ENCODE results near the gene HCFC1R1.

Gene HCFC1R1

DNA sequence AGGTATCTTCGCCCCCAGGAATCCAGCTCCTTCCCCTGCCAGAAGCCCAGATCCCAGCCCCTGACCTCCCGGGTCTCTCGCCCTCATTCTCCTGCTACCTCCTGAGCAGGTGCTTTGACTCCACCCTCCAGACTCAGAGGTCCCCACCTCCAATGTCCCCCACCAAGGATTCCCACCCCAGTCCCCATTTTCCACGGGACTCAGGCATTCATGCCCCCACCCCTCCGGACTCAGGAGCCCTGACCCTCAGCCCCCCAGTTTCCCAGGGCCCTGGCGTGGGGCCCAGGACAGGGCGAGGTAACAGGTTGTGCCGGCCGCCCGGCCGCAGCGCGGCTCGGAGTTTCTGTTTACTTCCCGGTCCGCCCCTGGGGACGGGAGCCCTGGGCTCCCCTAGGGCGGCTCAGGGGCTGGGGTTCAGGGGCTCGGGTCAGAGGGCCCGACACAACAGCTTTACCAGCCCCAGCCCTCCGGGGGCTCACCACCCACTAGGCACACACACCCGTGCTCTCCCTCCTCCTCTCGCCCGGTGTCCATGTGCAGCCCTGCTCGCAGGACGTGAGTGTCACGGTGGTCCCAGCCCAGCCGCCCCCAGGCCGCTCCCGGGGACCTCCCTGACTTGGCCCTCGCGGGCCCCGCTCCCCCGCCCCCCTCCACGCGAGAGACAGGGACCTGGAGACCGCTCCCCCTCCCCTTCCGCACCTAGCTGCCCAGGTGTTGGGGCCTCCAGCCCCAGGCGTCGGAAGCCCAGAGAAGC lies 12.4 kb upstream of the HCFC1R1 start:
- no peak for DNase-seq (ENCODE audit: low spot score)

DNA sequence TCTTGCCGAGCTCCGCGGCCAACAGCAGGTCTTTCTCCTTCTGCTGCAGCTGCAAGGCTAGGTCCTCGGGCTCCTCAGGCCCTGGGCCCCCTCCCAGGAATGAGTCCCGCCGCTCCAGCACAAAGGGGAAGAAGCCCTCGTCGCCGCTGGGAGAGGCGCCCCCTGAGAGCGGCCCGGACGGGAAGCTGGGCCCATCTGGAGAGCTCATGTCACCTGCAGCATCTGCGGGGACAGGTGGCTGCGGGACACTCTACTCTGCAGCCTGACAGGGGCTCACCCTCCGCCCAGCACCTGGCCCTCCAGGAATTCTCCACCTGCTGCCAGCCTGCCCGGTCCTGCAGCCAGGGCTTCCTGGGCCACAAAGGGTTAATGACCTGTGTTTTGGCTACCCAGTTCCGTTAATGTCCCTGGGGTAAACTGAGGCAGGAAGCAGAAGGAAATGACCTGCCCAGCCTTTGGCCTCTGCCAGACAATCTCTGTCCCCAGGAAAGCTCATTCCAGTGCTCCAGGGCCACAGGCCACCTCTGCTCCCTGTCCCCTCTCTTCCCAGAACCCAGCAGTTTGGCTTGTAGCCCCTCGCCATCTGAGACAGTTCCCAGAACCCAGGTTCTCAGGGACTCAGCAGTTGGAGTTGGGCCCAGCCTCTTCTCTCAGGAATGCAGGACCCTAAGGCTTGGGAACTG lies 11.7 kb upstream of the HCFC1R1 start:
- no peak for DNase-seq (ENCODE audit: low spot score)

GRCh38 chr16:3032624-3033023 lies 8.9 kb upstream of the HCFC1R1 start:
- DNase-seq (ENCODE audit: low spot score) = no peak

DNA sequence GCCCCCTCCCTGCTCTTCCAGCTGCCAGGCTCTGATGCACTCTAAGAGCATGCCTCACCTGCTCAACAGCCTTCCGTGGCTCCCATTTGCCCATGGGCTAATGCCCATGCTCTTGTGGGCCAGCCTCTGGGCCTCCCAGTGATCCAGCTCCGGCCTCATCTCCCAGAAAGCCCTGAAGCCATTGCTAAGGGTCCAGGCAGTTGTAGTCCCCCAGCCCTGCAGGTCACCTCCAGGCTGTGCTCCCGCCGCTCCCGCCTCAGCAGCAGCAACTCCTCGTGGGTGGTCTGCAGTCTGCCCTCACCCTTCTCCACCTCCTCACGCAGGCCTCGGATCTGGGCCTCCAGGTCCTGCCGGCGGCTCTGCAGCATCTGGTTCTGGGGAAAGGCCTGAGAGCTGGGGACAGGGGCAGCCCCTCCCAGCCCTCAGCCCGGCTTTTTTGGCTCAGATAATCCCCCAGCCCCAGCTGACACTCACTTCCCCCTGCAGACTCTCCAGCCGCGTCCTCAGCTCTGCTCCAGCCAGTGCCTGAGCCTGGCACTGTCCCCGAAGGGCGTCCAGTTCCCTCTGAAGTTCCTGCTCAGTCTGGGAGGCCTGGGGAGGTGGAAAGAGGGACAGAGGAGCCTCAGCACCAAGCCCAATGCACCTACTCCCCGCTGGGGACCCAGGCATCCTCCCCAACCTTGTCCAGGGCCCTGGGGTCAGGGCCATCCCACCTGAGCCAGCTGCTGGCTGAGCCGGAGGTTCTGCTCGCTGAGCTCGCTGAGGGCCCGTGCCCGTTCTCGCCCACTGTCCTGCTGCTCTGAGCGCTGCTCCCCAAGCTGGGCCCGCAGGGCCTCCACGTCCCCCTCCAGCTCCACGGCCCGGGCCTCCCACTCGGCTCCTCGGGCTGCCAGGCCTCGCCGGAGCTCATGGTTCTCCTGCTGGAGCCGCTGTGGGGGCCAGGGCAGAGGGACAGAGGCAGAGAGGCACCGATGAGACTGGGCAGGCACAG lies 6.8 kb upstream of the HCFC1R1 start:
- DNase-seq (ENCODE audit: low spot score) = no peak

GRCh38 chr16:3029491-3030221 lies 5.9 kb upstream of the HCFC1R1 start:
- DNase-seq (ENCODE audit: low spot score) = no peak

DNA sequence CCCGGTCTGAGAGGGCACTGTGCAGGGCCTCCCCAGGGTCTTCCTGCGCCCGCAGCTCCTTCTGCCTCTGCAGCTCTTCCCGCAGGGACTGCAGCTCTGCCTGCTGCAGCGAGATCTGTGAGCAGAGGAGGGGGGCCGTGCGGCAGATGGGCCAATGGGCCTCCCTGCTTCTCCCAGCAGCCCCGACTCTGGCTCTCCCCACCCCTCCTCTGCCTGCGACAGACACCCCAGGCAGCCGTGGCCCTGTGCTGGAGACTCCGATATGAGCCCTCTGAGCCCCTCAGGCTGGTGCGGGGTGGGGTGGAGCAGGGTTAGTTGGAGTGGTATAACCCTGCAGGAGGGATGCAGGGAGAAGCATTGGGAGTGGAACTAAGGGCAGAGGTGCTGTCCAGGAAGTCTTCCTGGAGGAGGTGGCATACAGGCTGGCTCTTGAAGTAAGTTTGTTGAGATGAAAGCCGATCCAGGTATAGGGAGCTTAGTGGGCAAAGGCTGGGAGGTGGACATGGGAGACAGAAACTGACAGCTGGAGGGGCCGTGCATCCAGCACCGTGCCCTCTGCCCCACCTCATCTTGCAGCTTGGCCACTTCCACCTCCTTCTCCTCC lies 5.1 kb upstream of the HCFC1R1 start:
- DNase-seq (ENCODE audit: low spot score) = no peak

GRCh38 chr16:3027983-3028715 lies 4.4 kb upstream of the HCFC1R1 start:
- DNase-seq (ENCODE audit: low spot score) = peak; percentile 43

- DNase-seq (ENCODE audit: low spot score) = no peak
Observed at GRCh38 chr16:3027489-3027795, 3.7 kb upstream of the HCFC1R1 start.

DNA sequence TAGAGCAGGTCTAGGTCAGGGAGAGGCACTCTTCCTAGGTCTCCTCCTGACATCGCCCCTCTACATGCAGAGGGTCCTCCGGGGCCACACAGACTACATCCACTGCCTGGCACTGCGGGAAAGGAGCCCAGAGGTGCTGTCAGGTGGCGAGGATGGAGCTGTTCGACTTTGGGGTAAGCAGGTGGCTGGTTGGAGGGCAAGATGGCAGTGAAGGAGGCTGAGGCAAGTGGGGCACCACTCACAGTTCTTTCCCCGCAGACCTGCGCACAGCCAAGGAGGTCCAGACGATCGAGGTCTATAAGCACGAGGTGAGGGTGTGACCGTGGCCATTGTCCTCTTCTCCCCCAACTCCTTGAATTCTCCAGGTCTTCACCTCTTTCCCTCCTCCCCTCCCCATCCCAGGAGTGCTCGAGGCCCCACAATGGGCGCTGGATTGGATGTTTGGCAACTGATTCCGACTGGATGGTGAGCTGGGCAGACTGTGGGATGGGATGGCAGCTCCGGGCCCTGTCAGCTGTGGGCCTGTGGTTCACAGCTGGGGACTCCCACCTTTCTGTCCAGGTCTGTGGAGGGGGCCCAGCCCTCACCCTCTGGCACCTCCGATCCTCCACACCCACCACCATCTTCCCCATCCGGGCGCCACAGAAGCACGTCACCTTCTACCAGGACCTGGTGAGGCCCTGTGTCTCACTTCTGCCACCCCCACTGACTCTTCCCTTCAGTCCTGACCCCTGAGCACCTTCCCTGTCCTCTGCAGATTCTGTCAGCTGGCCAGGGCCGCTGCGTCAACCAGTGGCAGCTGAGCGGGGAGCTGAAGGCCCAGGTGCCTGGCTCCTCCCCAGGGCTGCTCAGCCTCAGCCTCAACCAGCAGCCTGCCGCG lies 3.1 kb upstream of the HCFC1R1 start:
- DNase-seq (ENCODE audit: low spot score) = no peak

- DNase-seq (ENCODE audit: low spot score) = no peak
Observed at GRCh38 chr16:3026003-3026378, 2.2 kb upstream of the HCFC1R1 start.

DNA sequence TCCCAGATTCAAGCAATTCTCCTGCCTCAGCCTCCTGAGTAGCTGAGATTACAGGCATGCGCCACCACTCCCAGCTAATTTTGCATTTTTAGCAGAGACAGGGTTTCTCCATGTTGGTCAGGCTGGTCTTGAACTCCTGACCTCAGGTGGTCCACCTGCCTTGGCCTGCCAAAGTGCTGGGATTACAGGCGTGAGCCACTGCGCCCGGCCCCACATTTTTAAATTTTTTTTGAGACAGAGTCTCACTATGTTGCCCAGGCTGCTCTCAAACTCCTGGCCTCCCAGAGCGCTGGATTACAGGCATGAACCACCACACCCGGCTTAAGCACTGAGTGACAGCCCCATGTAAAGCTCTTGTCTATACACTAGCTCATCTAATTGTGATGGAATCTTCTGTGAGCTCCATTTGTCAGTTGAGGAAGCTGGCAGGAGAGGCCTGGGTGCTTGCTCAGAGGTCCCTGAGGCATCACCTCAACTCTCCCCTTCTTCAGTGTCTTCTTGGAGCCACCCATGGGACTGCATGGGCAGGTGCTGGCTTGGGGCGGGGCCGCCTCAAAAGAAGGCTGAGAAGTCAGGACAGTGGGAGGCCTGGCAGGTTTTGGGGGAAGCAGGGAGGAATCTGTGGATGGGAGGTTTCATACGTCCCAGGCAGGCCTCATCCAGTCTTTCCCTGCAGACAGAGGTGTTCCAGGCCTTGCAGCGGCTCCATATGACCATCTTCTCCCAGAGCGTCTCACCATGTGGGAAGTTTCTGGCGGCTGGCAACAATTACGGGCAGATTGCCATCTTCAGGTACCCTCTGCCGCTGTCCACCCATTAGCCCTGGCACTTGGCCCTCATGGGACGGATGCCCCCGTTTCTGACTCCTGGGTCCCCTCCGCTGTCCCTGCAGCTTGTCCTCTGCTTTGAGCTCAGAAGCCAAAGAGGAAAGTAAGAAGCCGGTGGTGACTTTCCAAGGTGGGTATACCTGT lies 1.6 kb upstream of the HCFC1R1 start:
- no peak for DNase-seq (ENCODE audit: low spot score)

- DNase-seq (ENCODE audit: low spot score) = peak; percentile 40
Observed at GRCh38 chr16:3023415-3023668, 400 bp downstream of the HCFC1R1 start.

GRCh38 chr16:3022684-3023414 lies 893 bp downstream of the HCFC1R1 start:
- DNase-seq (ENCODE audit: low spot score) = no peak

DNA sequence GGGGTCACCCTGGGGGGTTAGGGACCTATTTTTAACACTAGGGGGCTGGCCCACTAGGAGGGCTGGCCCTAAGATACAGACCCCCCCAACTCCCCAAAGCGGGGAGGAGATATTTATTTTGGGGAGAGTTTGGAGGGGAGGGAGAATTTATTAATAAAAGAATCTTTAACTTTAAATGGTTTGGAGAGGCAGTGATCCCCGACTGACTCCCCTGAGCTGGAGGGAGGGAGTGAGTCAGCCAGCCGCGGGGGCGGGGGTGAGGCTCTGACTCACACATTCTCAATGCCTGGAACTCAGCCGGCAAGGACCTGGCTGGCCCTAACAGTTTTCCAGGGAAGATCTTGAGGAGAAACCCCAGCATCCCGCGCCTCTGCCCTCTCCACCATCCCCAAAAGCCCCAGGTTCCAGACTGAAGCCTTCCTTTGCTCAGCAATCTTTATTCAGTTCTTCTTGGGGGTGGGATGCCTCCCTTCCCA lies 1.5 kb downstream of the HCFC1R1 start:
- DNase-seq (ENCODE audit: low spot score) = peak; percentile 64

DNA sequence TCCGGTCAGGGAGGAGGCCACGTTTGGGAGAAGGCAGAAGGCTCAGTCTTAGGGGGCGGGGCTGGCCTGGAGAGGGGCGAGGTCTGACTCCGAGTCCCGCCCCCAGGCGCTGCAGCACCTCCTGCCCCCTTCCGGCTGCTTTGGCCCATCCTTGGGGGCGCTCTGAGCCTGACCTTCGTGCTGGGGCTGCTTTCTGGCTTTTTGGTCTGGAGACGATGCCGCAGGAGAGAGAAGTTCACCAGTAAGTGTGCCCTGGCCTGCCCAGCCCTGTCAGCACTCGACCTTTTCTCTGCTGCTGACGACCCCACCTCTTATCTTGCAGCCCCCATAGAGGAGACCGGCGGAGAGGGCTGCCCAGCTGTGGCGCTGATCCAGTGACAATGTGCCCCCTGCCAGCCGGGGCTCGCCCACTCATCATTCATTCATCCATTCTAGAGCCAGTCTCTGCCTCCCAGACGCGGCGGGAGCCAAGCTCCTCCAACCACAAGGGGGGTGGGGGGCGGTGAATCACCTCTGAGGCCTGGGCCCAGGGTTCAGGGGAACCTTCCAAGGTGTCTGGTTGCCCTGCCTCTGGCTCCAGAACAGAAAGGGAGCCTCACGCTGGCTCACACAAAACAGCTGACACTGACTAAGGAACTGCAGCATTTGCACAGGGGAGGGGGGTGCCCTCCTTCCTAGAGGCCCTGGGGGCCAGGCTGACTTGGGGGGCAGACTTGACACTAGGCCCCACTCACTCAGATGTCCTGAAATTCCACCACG lies 2.1 kb downstream of the HCFC1R1 start:
- peak; percentile 31 for DNase-seq (ENCODE audit: low spot score)

DNA sequence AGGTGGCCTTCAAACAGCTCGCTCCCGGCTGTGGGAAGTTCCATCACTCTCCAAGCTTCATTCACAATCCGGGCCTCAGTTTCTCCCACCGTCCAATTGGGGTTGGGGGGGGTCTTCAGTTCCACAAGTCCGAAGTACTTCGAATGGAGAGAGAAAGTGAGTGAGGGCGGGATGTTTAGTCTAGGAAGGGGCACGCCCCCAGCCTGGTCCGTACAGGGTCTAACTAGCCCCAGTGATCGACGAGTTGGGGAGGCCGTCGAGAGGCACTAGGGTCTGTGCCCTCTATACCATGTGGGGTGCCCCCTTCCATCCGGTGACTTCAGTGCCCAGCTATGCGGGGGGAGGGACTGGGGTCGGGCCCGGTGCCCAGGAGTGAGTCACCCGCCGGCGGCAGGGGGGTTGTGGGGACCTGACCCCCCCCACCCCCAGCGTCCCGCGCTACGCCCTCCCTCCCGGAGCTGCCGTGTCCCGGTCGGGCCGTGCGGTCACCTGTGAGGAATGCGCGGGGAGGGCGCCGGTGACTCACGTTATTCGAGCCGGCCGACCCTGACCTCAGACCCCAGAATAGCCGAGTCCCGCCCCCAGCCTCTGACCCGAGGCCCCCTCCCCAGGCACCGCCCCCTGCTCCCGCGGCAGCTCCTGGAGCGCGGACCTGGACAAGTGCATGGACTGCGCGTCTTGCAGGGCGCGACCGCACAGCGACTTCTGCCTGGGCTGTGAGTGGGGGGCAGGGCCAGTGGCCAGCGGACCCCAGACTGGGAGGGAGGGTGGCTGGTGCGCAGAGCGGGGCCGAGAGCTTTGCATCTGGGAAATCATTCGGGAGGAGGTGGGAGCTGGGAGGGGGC lies 2.9 kb downstream of the HCFC1R1 start:
- DNase-seq (ENCODE audit: low spot score) = no peak

DNA sequence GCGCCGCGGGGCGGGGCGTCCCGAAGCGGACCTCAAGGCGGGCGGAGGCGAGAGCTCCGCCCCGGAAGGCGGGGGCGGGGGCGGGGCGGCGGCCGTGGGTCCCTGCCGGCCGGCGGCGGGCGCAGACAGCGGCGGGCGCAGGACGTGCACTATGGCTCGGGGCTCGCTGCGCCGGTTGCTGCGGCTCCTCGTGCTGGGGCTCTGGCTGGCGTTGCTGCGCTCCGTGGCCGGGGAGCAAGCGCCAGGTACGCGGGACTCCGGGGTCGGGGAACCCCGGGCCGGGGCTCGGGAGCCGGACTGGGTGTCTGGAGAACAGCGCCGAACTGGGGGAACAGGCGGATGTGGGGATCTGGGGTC lies 3.5 kb downstream of the HCFC1R1 start, which contains the start of gene TNFRSF12A:
TNFRSF12A (plus strand) TSS at position 122 of the 357 bp plus-strand sequence; CDS start at position 152, 30 bp downstream.
- DNase-seq (ENCODE audit: low spot score) = peak; percentile 61
